Tibial artery (tissue), 4 donors: ENCODE data around the gene UNC13D.
A peak's percentile ranks its signal among the peaks of the same experiment; 100 is the strongest.

Experiments used
- DNase-seq, 2 donors: peaks; one replicate each; pipeline ENCODE4 v3.0.0-alpha.2; 2019
- H3K27ac ChIP-seq, 2 donors: fragments of 200-600 bp; sonication (generic) in 1 of 2; 1 replicate in 1 of 2; 2 replicates in 1 of 2; pipeline ENCODE4 v1.5.1; 2018 to 2019; ENCODE audit warnings: mild to moderate bottlenecking in 1 of 2
- H3K27me3 ChIP-seq, 2 donors: fragments of 200-600 bp; sonication (generic) in 1 of 2; one replicate each; pipeline versions ENCODE4 v1.5.1 to v1.6.0; 2016 to 2019
- H3K36me3 ChIP-seq, 3 donors: fragments of 200-600 bp; sonication (generic) in 2 of 3; one replicate each; pipeline ENCODE4 v1.5.1; 2016 to 2019; ENCODE audit warnings: mild to moderate bottlenecking in 2 of 3
- H3K4me1 ChIP-seq, 4 donors: fragments of 200-600 bp; sonication (generic) in 2 of 4; 1 replicate in 3 of 4; 2 replicates in 1 of 4; pipeline ENCODE4 v1.5.1; 2016 to 2019
- H3K4me3 ChIP-seq, 2 donors: fragments of 200-600 bp; sonication (generic) in 1 of 2; 1 replicate in 1 of 2; 2 replicates in 1 of 2; pipeline ENCODE4 v1.5.1; 2018 to 2019; ENCODE audit warnings: mild to moderate bottlenecking in 2 of 2
- H3K9me3 ChIP-seq, 3 donors: fragments of 200-600 bp; sonication (generic) in 1 of 3; one replicate each; pipeline ENCODE4 v1.5.1; 2016 to 2019
- intact Hi-C: fragments of 100-400 bp; cut with DNase I; formaldehyde crosslinking; loops from one replicate; pipeline ENCODE4 v1.15.0; 2023; ENCODE audit warnings: low total_unique reads
- TF ChIP-seq, protein P1 (sequence below), 2 experiments: fragments of 200-600 bp in 1 of 2; fragments of 450-650 bp in 1 of 2; IDR thresholded peaks; one replicate each; pipeline ENCODE4 v1.5.1; 2017 to 2019; ENCODE audit warnings: antibody characterized with exemption in 2 of 2, mild to moderate bottlenecking in 1 of 2, moderate library complexity in 1 of 2

Gene UNC13D

DNA sequence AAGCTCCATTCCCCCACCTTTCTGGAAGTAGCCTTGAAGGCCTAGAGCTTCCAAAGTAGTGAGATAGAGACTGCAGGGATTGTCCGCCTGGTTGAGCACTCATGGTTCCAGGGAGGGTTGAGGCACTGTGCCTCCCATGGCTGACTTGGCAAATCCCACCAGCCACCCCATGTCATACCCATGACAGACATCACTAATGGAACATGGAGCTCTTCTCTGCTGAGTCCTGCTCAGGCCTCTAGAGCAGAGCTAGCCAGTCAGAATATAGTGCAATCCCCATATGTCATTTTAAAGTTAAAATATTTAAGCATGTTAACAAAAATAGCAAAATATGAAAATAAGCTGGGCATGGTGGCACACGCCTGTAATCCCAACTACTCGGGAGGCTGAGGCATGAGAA is 28.8 kb downstream of the UNC13D start:
- no peak overlapping the region for H3K27ac ChIP-seq
- intact Hi-C loops, result no loop called here
- peaks cover 0 to 6% (median 0%) of the 10 kb centered on the region in 4 donors for H3K4me1 ChIP-seq
- no peaks in the 10 kb centered on the region for H3K27me3 ChIP-seq
- no peak for DNase-seq
- peaks cover 70 to 97% (median 92%) of the 10 kb centered on the region in 3 donors for H3K36me3 ChIP-seq
- TF ChIP-seq, protein P1, sequence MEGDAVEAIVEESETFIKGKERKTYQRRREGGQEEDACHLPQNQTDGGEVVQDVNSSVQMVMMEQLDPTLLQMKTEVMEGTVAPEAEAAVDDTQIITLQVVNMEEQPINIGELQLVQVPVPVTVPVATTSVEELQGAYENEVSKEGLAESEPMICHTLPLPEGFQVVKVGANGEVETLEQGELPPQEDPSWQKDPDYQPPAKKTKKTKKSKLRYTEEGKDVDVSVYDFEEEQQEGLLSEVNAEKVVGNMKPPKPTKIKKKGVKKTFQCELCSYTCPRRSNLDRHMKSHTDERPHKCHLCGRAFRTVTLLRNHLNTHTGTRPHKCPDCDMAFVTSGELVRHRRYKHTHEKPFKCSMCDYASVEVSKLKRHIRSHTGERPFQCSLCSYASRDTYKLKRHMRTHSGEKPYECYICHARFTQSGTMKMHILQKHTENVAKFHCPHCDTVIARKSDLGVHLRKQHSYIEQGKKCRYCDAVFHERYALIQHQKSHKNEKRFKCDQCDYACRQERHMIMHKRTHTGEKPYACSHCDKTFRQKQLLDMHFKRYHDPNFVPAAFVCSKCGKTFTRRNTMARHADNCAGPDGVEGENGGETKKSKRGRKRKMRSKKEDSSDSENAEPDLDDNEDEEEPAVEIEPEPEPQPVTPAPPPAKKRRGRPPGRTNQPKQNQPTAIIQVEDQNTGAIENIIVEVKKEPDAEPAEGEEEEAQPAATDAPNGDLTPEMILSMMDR (IDR thresholded peaks at IDR 0.05), result no peak
- no peaks in the 10 kb centered on the region for H3K9me3 ChIP-seq
- H3K4me3 ChIP-seq, result no peak overlapping the region

DNA sequence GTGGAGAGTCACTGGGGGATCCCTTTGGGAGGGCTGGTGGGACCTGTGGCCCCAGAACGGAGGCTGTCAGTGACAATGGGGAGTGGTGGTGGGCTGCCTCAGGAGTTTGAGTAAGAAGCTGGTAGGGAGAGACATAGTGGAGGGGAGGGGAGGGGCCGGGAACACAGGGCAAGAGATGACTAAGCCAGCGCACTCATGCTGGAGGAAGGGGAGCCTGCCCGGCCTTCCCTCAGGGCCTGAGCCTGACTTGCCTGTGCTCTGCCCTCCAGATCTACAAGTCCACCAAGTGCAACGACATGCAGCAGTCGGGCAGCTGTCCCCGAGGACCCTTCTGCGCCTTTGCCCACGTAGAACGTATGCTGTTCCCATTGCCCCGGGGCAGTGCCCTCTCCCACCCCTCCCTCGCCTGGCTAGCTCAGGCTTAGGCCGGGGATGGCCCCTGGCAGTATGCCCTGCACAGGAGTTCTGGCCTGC is 29.3 kb downstream of the UNC13D start:
- intact Hi-C loops, result no loop called here
- H3K4me1 ChIP-seq, result peaks cover 0 to 8% (median under 1%) of the 10 kb centered on the region in 4 donors
- no peaks in the 10 kb centered on the region for H3K9me3 ChIP-seq
- H3K27ac ChIP-seq, result no peak overlapping the region
- no peak for DNase-seq
- peaks cover 70 to 97% (median 92%) of the 10 kb centered on the region in 3 donors for H3K36me3 ChIP-seq
- no peak overlapping the region for H3K4me3 ChIP-seq
- no peaks in the 10 kb centered on the region for H3K27me3 ChIP-seq
- TF ChIP-seq, protein P1 (IDR thresholded peaks at IDR 0.05), result no peak

DNA sequence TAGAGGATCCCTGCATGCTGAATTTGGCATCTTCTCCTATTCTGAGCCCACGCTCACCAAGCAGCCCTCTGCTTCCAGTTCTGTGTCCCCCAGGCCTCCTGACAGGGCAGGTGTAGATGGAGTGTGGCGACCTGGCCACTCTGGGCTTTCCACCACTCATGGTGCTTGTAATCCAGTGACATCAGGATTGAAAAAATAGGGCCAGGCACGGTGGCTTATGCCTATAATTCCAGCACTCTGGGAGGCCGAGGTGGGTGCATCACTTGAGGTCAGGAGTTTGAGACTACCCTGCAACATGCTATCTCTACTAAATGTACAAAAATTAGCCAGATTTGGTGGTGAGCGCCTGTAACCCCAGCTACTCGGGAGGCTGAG is 30.2 kb downstream of the UNC13D start:
- Histone ChIP-seq H3K9me3 (no peaks in the 10 kb centered on the region), H3K27me3 (no peaks in the 10 kb centered on the region), H3K36me3 (peaks cover 64 to 93% (median 86%) of the 10 kb centered on the region in 3 donors), H3K4me3 (no peak overlapping the region), H3K4me1 (peaks cover 0 to 18% (median 9%) of the 10 kb centered on the region in 4 donors), H3K27ac (no peak overlapping the region)
- intact Hi-C loops, result no loop called here
- DNase-seq, result no peak
- TF ChIP-seq, protein P1 (IDR thresholded peaks at IDR 0.05), result no peak

DNA sequence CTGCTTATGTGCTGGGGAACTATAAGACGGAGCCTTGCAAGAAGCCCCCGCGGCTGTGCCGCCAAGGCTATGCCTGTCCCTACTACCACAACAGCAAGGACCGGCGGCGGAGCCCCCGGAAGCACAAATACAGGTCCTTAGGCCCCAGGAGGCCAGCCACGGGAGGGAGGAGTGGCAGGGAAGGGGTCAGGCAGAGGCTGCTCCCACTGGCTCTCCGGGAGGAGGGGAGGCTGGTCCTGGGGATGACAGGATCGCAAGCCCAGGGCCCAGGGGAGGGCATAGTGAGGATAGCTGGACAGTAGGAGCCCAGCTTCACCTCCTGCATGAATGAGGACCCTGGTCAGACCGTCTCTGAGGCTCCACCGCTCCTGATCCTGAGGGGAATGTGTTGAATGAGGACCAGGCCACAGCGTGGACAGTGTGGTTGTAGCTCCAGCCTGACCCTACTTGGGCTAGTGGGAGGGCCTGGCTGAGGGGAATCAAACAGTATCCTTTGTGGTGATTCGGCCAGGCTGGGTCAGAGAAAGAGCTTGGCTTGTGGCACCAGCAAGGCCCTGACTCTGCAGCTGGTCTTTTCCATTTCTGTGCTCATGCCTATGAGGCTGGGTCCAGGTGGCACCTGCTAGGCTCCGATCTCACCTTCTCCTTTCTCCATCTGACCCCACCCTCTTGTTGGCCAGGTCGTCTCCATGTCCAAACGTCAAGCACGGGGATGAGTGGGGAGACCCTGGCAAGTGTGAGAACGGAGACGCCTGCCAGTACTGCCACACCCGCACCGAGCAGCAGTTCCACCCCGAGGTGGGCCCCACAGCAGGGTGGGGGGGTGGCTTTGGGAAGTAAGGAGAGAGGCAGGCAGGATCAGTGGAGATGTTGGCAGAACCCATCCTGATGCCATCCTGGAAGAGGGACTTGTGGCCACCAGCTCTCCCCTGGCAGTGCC is 30.9 kb downstream of the UNC13D start:
- peak in 1 of 2 donors; percentile 37 for DNase-seq
- no peak overlapping the region for H3K27ac ChIP-seq
- H3K4me1 ChIP-seq, result peaks cover 0 to 24% (median 14%) of the 10 kb centered on the region in 4 donors
- H3K9me3 ChIP-seq, result no peaks in the 10 kb centered on the region
- H3K36me3 ChIP-seq, result peaks cover 57 to 86% (median 79%) of the 10 kb centered on the region in 3 donors
- TF ChIP-seq, protein P1 (IDR thresholded peaks at IDR 0.05), result no peak
- H3K4me3 ChIP-seq, result no peak overlapping the region
- intact Hi-C loops, result no loop called here
- no peaks in the 10 kb centered on the region for H3K27me3 ChIP-seq

DNA sequence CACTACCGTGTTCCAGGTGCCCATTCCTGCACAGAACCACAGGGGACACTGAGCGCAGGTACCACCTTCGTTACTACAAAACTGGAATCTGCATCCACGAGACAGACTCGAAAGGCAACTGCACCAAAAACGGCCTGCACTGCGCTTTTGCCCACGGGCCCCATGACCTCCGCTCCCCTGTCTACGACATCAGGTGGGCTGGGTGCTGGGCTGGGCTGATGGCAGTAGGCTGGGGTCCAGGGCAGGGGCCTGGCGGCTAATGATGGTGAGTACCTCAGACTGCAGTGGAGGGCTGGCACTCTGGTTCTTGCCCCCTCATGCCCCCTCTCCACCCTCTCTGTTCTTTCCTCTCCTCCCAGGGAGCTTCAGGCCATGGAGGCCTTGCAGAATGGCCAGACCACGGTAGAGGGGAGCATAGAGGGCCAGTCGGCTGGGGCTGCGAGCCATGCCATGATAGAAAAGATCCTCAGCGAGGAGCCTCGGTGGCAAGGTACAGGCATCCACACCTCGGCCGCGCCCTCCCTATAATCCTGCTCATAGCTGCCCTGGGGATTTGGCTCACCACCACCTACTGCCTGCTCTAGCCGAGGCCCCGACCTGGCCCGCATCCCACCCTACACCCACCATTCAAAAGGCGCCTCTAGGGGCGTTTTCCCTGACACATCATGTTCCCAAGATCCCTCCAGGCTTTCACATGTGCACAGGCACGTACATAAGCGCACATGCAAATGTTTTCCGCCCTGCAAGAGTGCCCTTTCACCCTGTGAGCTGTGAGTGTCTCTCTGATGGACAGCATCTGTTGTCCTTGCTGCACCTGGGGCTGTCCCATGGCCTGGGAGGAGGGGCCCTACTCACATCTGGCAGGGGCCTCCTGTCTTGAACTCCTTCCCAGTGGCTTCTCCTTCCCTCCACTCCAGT is 31.8 kb downstream of the UNC13D start:
- Histone ChIP-seq H3K27ac (no peak overlapping the region), H3K36me3 (peaks cover 47 to 76% (median 70%) of the 10 kb centered on the region in 3 donors), H3K4me1 (peaks cover 0 to 25% (median 14%) of the 10 kb centered on the region in 4 donors), H3K4me3 (no peak overlapping the region), H3K27me3 (no peaks in the 10 kb centered on the region), H3K9me3 (no peaks in the 10 kb centered on the region)
- TF ChIP-seq, protein P1 (IDR thresholded peaks at IDR 0.05), result no peak
- intact Hi-C loops, result no loop called here
- DNase-seq, result no peak
